HG03039 (cell line): ENCODE results near the gene PLEKHA7.

Experiments
- ATAC-seq: cut with Tn5 transposase; IDR thresholded peaks from one replicate; pipeline ENCODE4 v1.9.1; 2021; ENCODE audit warnings: mild to moderate bottlenecking, moderate library complexity; ENCODE audit not compliant: unreplicated experiment

PLEKHA7 gene

GRCh38 chr11:16854979-16855378, 159.2 kb downstream of the PLEKHA7 start:
- no peak for ATAC-seq

GRCh38 chr11:16853859-16854258, 160.4 kb downstream of the PLEKHA7 start:
- no peak for ATAC-seq

GRCh38 chr11:16853266-16853665, 160.9 kb downstream of the PLEKHA7 start:
- ATAC-seq, result no peak

- no peak for ATAC-seq
Observed at GRCh38 chr11:16846305-16846704, 167.9 kb downstream of the PLEKHA7 start.

- no peak for ATAC-seq
Observed at GRCh38 chr11:16844268-16844771, 169.9 kb downstream of the PLEKHA7 start.

- no peak for ATAC-seq
Observed at GRCh38 chr11:16843294-16843693, 170.9 kb downstream of the PLEKHA7 start.

- no peak for ATAC-seq
Observed at GRCh38 chr11:16841984-16842383, 172.2 kb downstream of the PLEKHA7 start.

- no peak for ATAC-seq
Observed at GRCh38 chr11:16841481-16841880, 172.7 kb downstream of the PLEKHA7 start.

GRCh38 chr11:16840951-16841350, 173.3 kb downstream of the PLEKHA7 start:
- ATAC-seq, result no peak

GRCh38 chr11:16839821-16840220, 174.4 kb downstream of the PLEKHA7 start:
- no peak for ATAC-seq

- ATAC-seq, result no peak
Observed at GRCh38 chr11:16834384-16834783, 179.8 kb downstream of the PLEKHA7 start.

GRCh38 chr11:16833026-16833425, 181.2 kb downstream of the PLEKHA7 start:
- ATAC-seq, result no peak

GRCh38 chr11:16832193-16832539, 182.0 kb downstream of the PLEKHA7 start:
- ATAC-seq, result no peak

GRCh38 chr11:16831316-16832192, 182.7 kb downstream of the PLEKHA7 start:
- no peak for ATAC-seq

- no peak for ATAC-seq
Observed at GRCh38 chr11:16827139-16827538, 187.1 kb downstream of the PLEKHA7 start.

- ATAC-seq, result no peak
Observed at GRCh38 chr11:16825968-16826367, 188.2 kb downstream of the PLEKHA7 start.

GRCh38 chr11:16825101-16825500, 189.1 kb downstream of the PLEKHA7 start:
- ATAC-seq, result no peak

GRCh38 chr11:16820324-16821092, 193.7 kb downstream of the PLEKHA7 start:
- ATAC-seq, result peak; percentile 84

GRCh38 chr11:16818284-16818683, 195.9 kb downstream of the PLEKHA7 start:
- ATAC-seq, result no peak

- ATAC-seq, result no peak
Observed at GRCh38 chr11:16817351-16817750, 196.9 kb downstream of the PLEKHA7 start.

GRCh38 chr11:16816358-16817270, 197.6 kb downstream of the PLEKHA7 start:
- no peak for ATAC-seq
